CD1c-positive myeloid dendritic cell (primary cell): ENCODE measurements around the gene LDLRAD4.

Experiments
- DNase-seq: peaks from one replicate; pipeline ENCODE4 v3.0.0-alpha.2; 2016; ENCODE audit errors: extremely low spot score

LDLRAD4 gene

GRCh38 chr18:13202571-13202970, 16.0 kb upstream of the LDLRAD4 start:
- no peak for DNase-seq

- DNase-seq: no peak
These were observed 12.3 kb upstream of the LDLRAD4 start for GRCh38 chr18:13206301-13206700.

GRCh38 chr18:13207294-13207693, 11.3 kb upstream of the LDLRAD4 start:
- no peak for DNase-seq

- DNase-seq: peak; percentile 65
These were observed 7.0 kb upstream of the LDLRAD4 start for GRCh38 chr18:13211534-13211933.

- DNase-seq: no peak
These were observed 5.3 kb upstream of the LDLRAD4 start for GRCh38 chr18:13213036-13213795.

- peak; percentile 63 for DNase-seq
These were observed 4.0 kb upstream of the LDLRAD4 start for GRCh38 chr18:13214609-13215008.

GRCh38 chr18:13216092-13216582, 2.4 kb upstream of the LDLRAD4 start:
- peak; percentile 93 for DNase-seq

- DNase-seq: peak; percentile 70
These were observed 1.7 kb upstream of the LDLRAD4 start for GRCh38 chr18:13216711-13217465.

- DNase-seq: peak; percentile 71
These were observed 1.0 kb upstream of the LDLRAD4 start for GRCh38 chr18:13217466-13217961.

GRCh38 chr18:13217971-13218367, 591 bp upstream of the LDLRAD4 start:
- peak; percentile 22 for DNase-seq

- no peak for DNase-seq
These were observed 437 bp downstream of the LDLRAD4 start for GRCh38 chr18:13218997-13219396.

GRCh38 chr18:13219593-13220159, 1.1 kb downstream of the LDLRAD4 start:
- DNase-seq: no peak

- no peak for DNase-seq
These were observed 1.9 kb downstream of the LDLRAD4 start for GRCh38 chr18:13220361-13220991.

GRCh38 chr18:13221869-13222855, 3.6 kb downstream of the LDLRAD4 start:
- DNase-seq: peak; percentile 81

GRCh38 chr18:13222856-13223281, 4.3 kb downstream of the LDLRAD4 start:
- DNase-seq: no peak

GRCh38 chr18:13223311-13224143, 5.0 kb downstream of the LDLRAD4 start:
- DNase-seq: no peak

GRCh38 chr18:13225261-13225660, 6.7 kb downstream of the LDLRAD4 start:
- no peak for DNase-seq

GRCh38 chr18:13226533-13227144, 8.1 kb downstream of the LDLRAD4 start:
- DNase-seq: no peak

- no peak for DNase-seq
These were observed 9.3 kb downstream of the LDLRAD4 start for GRCh38 chr18:13227910-13228309.
